GM12865 (cell line): ENCODE results near the gene GPRIN1.
A peak's percentile ranks its signal among the peaks of the same experiment; 100 is the strongest.

Source experiments
- DNase-seq: peaks from one replicate; pipeline ENCODE4 v3.0.0; 2010; ENCODE audit warnings: low read depth
- H3K4me3 ChIP-seq: 2 replicates; pipeline ENCODE4 v1.5.1; 2011; ENCODE audit warnings: mild to moderate bottlenecking, low read depth, low read length, control low read depth
- CTCF ChIP-seq: IDR thresholded peaks from 2 replicates; pipeline ENCODE4 v1.5.1; 2011; ENCODE audit warnings: low read length, control low read depth, low read depth, inconsistent platforms; ENCODE audit not compliant: insufficient read depth; ENCODE audit errors: missing control alignments

The GPRIN1 gene

DNA sequence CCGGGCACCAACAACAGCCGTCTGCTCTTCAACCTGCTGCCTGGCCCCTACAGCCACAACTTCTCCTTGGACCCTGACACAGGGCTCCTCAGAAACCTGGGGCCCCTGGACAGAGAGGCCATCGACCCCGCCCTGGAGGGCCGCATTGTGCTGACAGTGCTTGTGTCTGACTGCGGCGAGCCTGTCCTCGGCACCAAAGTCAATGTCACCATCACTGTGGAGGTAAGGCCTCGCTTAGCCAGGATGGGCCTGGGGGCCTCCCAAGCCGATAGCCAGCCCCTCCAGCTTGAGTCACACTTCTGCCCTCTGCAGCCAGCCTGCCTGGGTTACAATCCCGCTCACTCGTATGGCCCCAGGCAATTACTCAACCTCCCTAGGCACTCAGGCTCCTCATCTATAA lies 28.6 kb downstream of the GPRIN1 start:
- no peak for TF ChIP-seq CTCF
- no peak overlapping the region for H3K4me3 ChIP-seq
- DNase-seq, result no peak

GRCh38 chr5:176579323-176579722 lies 30.6 kb downstream of the GPRIN1 start:
- no peak overlapping the region for H3K4me3 ChIP-seq
- no peak for TF ChIP-seq CTCF
- DNase-seq, result no peak

GRCh38 chr5:176578391-176578808 lies 31.6 kb downstream of the GPRIN1 start:
- TF ChIP-seq CTCF, result peak; percentile 67
- DNase-seq, result peak; percentile 66
- no peak overlapping the region for H3K4me3 ChIP-seq

DNA sequence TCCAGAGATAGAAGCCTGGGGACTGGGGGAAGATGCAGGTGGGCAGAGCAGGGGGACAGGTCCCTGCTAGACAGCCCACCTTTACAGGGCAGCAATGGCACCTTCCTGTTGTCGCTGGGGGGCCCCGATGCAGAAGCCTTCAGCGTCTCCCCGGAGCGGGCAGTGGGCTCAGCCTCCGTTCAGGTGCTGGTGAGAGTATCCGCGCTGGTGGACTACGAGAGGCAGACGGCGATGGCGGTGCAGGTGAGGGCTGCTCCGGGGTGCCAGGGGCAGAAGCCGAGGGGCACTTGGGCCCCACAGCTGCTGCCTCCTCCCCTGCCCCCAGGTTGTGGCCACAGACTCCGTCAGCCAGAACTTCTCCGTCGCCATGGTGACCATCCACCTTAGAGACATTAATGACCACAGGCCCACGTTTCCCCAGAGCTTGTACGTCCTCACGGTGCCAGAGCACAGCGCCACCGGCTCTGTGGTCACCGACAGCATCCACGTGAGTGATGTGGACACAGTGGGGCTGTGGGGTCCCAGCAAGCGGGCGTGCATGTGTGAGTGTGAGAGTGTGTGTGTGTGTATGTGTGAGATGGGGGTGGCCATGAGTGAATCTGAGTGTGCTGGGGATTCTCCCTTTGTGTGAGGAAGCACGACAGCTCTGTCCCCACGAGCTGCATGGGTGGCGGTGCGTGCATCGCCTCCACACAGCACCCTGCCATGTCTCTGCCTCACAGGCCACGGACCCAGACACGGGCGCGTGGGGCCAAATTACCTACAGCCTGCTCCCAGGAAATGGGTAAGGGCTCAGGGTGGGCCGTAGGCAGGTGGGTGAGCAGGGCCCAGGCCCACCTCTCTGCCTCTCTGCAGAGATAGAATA lies 32.4 kb downstream of the GPRIN1 start:
- TF ChIP-seq CTCF, result no peak
- no peak for DNase-seq
- no peak overlapping the region for H3K4me3 ChIP-seq

DNA sequence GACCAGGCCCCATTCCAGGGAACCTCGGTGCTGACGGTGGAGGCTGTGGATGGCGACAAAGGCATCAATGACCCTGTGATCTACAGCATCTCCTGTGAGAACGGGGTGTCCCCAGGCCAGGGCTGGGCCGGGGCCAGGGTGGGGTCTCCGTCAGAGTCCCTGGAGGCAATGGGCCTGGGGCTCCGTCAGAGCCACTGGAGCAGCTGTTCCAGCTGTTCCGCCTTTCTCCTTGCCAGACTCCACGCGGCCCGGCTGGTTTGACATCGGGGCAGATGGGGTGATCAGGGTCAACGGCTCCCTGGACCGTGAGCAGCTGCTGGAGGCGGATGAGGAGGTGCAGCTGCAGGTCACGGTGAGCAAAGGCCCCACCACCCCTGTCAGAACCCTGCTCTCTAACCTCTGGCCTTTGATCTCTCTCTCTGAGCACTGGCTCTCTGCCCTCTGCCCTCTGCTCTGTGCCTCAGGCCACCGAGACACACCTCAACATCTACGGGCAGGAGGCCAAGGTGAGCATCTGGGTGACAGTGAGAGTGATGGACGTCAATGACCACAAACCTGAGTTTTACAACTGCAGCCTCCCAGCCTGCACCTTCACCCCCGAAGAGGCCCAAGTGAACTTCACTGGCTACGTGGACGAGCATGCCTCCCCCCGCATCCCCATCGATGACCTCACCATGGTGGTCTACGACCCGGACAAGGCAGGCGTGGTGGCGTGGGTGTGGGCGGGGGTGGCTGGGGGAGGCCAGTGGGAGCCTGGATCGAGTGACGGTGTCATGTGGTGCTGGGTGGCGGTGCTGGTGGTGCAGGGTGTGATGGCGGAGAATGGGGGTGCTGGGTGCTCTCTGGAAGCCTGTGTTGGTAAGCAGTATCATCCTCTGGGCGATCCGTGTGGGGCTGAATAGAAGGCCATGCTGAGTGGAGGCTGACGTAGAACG lies 34.2 kb downstream of the GPRIN1 start:
- no peak overlapping the region for H3K4me3 ChIP-seq
- no peak for TF ChIP-seq CTCF
- DNase-seq, result no peak

DNA sequence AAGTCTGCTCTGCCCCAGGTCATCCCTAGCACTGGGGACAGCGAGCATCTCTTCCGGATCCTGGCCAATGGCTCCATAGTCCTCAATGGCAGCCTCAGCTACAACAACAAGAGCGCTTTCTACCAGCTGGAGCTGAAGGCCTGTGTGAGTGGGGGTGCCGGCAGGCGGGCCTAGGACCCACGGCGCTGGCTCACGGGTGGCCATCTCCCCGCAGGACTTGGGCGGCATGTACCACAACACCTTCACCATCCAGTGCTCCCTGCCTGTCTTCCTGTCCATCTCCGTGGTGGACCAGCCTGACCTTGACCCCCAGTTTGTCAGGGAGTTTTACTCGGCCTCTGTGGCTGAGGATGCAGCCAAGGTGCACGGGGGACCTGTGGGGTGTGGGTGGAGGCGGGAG lies 34.9 kb downstream of the GPRIN1 start:
- H3K4me3 ChIP-seq, result no peak overlapping the region
- no peak for DNase-seq
- TF ChIP-seq CTCF, result no peak
